ENCODE results near the gene KIR2DL3.
"Not testable (repeated sequence)": the region's sequence is repeated elsewhere in the genome, so short reads cannot be mapped to it uniquely, and the experiment has no call there.

The KIR2DL3 gene

GRCh38 chr19:54738306-54738705, at the start of gene KIR2DL3:
Gene KIR2DL3 (plus strand): TSS chr19:54738513. CDS start chr19:54738546, 33 bp downstream.
- not testable (repeated sequence) for DNase-seq

- no peak for DNase-seq
Measured at GRCh38 chr19:54691582-54692297, 46.6 kb upstream of the KIR2DL3 start.

GRCh38 chr19:54692298-54692615, 46.1 kb upstream of the KIR2DL3 start:
- no peak for DNase-seq

GRCh38 chr19:54694648-54695047, 43.7 kb upstream of the KIR2DL3 start:
- DNase-seq = no peak

- DNase-seq = no peak
Measured at GRCh38 chr19:54696117-54696548, 42.2 kb upstream of the KIR2DL3 start.

GRCh38 chr19:54696766-54697165, 41.5 kb upstream of the KIR2DL3 start:
- no peak for DNase-seq

- not testable (repeated sequence) for DNase-seq
Measured at GRCh38 chr19:54697716-54698115, 40.6 kb upstream of the KIR2DL3 start.

- no peak for DNase-seq
Measured at GRCh38 chr19:54704928-54705327, 33.4 kb upstream of the KIR2DL3 start.

GRCh38 chr19:54707962-54708361, 30.4 kb upstream of the KIR2DL3 start:
- no peak for DNase-seq

- no peak for DNase-seq
Measured at GRCh38 chr19:54708781-54709180, 29.5 kb upstream of the KIR2DL3 start.

- DNase-seq = no peak
Measured at GRCh38 chr19:54709212-54709948, 28.9 kb upstream of the KIR2DL3 start.

GRCh38 chr19:54709956-54710355, 28.4 kb upstream of the KIR2DL3 start:
- not testable (repeated sequence) for DNase-seq

- no peak for DNase-seq
Measured at GRCh38 chr19:54724142-54724541, 14.2 kb upstream of the KIR2DL3 start, which contains the start of gene KIR3DL3. Gene KIR3DL3 (plus strand): TSS chr19:54724442. CDS start chr19:54724497, 55 bp downstream.

GRCh38 chr19:54724644-54725043, 13.7 kb upstream of the KIR2DL3 start:
- no peak for DNase-seq

GRCh38 chr19:54725321-54725720, 13.0 kb upstream of the KIR2DL3 start:
- DNase-seq = no peak

GRCh38 chr19:54727562-54727961, 10.8 kb upstream of the KIR2DL3 start:
- DNase-seq = no peak

- DNase-seq = no peak
Measured at GRCh38 chr19:54728167-54728566, 10.1 kb upstream of the KIR2DL3 start.

GRCh38 chr19:54729416-54730188, 8.7 kb upstream of the KIR2DL3 start:
- DNase-seq = no peak

GRCh38 chr19:54731191-54731590, 7.1 kb upstream of the KIR2DL3 start:
- no peak for DNase-seq

- no peak for DNase-seq
Measured at GRCh38 chr19:54738715-54739114, 402 bp downstream of the KIR2DL3 start.

- no peak for DNase-seq
Measured at GRCh38 chr19:54739587-54740497, 1.5 kb downstream of the KIR2DL3 start.

- DNase-seq = not testable (repeated sequence)
Measured at GRCh38 chr19:54741950-54742349, 3.6 kb downstream of the KIR2DL3 start.

All from NCI-H2081 (cell line).